ENCODE data around the gene FSD1.
"Not testable (repeated sequence)": the region's sequence is repeated elsewhere in the genome, so short reads cannot be mapped to it uniquely, and the experiment has no call there.

FSD1 gene

DNA sequence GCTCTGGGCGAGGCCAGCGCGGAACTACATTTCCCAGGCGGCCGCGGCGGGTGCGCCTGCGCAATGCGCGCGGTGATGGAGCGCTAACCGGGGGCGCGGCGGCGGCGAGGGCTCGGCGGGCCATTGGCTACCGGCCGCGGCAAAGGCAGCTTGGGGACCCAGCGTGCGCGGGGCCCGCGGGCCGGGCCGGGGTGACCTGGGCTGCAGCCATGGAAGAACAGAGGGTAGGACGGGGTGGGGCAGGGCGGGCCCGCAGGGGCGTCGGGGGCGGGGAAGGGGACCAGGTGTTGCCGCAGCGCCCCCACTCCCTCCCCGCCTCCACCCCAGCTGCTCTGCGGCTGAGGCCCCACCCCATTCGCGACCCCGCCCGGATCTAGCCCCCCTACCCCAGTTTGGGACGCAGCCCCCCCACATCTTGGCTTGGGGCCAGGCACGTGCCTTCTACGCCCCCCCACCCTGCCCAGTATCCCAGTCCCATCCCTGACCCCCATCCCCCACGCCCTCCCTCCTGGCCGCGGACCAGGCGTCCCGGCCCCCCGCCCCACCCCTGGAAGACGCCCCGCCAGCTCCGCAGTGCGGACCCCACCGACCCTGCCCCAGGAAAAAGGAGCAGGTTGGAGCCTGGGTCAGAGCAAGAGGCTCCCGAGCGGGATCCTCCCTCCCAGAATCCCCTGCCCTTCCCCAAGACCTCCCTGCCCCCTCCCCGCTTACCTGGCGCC, at the start of gene FSD1:
FSD1 (plus strand) TSS at position 61 of the 719 bp plus-strand sequence; CDS start at position 210, 149 bp downstream.
- DNase-seq, result peak; percentile 67

- DNase-seq, result no peak
Observed at GRCh38 chr19:4256563-4256962, 47.8 kb upstream of the FSD1 start.

GRCh38 chr19:4257025-4257424, 47.4 kb upstream of the FSD1 start:
- DNase-seq, result no peak

GRCh38 chr19:4258181-4258580, 46.2 kb upstream of the FSD1 start:
- DNase-seq, result no peak

- no peak for DNase-seq
Observed at GRCh38 chr19:4260613-4261191, 43.7 kb upstream of the FSD1 start.

DNA sequence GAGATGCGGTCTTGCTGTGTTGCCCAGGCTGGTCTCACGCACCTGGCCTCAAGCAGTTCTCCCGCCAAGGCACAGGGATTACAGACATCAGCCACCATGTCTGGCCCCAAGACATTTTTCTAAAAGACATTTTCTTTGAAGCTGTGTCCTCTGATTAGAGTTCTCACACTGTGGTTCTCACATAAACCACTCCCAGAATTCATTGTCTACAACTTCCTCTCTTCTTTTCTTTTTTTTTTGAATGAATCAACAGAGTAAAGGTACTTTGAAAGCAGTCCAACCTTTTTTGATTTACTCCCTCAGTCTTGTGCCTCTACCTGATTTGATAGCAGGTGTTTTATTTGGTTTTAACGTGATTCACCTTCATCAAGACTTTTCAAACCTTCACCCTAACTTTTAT, 39.6 kb upstream of the FSD1 start:
- DNase-seq, result no peak

DNA sequence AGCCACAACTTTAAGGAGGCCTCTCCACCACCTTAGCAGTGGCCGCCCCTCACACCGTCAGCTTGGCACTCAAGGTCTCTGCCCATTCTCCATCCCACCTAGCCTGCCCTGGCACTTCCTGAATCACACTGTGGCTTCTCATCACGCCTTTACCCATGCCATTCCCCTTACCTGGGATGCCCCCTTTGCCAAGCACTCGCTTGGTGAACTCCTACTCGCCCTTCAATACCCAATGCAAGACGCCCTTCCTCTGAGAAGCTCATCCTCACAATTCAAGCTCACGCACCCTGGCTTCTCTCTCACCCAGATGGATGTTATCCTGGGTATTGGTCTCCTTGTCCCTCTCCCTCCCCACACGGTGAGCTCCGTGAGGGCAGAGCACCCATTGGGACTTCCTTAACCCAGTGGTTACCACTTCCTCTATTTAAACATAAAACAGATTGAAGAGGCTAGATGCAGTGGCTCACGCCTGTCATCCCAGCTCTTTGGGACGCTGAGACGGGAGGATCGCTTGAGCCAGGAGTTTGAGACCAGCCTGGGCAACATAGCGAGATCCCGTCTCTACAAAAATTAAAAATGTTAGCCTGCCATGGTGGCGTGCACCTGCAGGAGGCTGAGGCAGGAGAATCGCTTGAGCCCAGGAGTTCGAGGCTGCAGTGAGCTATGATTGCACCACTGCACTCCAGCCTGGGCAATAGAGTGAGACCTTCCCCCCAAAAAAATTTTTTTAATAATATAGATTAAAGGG, 38.0 kb upstream of the FSD1 start:
- DNase-seq, result no peak

- DNase-seq, result peak; percentile 45
Observed at GRCh38 chr19:4267101-4267900, 37.1 kb upstream of the FSD1 start.

- DNase-seq, result no peak
Observed at GRCh38 chr19:4267901-4268815, 36.2 kb upstream of the FSD1 start.

DNA sequence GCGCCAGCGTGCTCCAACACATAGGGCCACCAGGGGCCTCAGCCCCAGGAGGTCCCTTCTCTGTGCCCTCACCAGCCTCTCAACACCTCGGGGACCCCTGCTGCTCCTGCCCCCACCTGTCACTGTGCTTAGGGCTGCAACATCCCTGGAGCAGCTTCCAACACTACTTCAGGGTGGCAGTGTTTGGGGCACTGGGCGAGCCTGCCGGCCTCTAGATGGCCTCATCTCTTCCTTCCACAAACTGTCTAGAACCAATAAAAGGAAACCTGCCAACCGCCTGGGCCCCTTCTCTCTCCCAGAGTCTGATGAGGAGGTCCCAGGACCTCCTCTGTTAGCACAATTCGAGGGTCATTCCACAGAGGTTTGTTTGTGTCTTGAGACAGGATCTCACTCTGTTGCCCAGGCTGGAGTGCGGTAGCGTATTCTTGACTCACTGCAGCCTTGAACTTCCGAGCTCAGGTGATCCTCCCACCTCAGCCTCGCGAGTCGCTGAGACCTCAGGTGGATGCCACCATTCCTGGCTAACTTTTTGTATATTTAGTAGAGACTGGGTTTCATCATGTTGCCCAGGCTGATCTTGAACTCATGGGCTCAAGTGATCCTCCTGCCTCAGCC, 35.5 kb upstream of the FSD1 start:
- no peak for DNase-seq

DNA sequence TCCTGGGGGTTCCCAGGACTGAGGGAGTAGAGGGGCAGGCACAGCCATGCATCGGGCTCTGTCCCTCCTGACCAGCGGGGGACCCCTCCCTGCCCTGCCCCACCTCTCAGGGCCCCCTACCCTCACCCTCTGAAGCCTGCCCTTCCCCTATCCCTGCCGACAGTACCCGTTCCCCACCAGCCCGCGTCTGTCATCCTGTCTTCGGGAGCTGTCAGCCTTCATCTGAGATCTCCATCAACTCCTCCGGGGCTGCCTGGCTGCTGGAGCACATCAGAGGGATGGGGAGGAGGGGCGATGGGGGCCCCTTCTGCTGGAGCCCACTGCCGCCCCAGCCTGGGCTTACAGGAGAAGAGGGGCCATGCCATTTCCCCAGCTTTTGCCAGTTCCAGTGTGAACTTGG, 31.5 kb upstream of the FSD1 start:
- no peak for DNase-seq

GRCh38 chr19:4274321-4274686, 30.1 kb upstream of the FSD1 start:
- not testable (repeated sequence) for DNase-seq

GRCh38 chr19:4277191-4277696, 27.2 kb upstream of the FSD1 start:
- no peak for DNase-seq

GRCh38 chr19:4278010-4278409, 26.4 kb upstream of the FSD1 start:
- no peak for DNase-seq

DNA sequence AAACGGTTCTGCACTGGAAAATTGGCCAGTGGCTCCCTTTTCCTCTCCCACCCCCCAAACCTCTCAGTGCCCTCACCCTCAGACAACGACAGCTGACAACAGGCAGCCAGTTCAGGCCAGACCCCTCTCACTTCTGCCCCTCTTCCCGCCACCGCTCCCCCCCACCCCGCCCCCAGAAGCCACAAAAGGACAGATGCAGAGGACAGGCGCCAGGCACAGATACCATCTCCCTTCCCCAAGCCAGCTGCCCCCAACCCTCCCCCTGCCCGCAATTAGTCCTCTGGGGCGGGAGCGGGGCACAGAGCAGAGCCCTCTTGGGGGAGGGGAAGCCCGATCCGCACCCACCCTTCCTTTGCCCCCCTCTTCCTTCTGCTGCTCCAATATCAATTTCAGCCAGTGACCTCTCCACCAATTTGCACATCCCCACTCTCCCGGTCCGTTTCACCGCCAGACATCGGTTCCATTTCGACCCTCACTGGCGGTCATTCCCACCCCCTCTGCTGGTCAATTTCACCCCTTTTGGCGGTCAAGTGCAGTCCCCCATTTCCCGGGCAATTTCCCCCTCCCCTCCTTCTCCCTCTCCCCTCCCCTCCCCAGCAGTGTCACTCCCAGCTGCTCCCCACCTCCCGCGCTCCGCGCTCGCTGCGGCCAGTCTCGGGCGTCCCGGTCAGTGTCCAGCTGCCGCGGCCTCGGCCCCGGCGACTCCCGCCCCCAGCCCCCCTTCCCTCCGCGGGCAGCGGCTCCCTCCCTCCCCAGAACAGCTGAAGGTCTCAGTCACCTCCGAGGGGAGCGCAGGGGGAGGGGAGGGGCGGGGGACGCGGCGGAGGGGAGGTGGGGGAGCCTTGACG, 25.8 kb upstream of the FSD1 start, which contains the start of gene SHD:
SHD (plus strand) TSS at position 848 of the 848 bp plus-strand sequence. CDS start 798 bp downstream, outside the sequence.
- DNase-seq, result no peak

DNA sequence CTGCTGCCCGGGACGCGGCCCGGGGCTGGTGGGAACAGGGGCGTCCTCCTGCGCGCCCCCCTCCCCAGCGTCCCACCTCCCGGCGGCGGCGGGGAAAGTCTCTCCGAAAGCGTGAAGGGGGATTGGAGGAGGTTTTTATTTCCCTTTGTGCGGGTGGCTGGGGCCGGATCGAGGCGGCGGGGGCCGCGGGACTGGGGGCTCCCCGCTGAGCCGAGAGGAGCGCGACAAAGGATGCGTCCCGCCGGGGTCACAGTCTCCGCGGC, 25.2 kb upstream of the FSD1 start:
- DNase-seq, result no peak

- no peak for DNase-seq
Observed at GRCh38 chr19:4279530-4280422, 24.6 kb upstream of the FSD1 start.

GRCh38 chr19:4284176-4284958, 20.0 kb upstream of the FSD1 start:
- no peak for DNase-seq

DNA sequence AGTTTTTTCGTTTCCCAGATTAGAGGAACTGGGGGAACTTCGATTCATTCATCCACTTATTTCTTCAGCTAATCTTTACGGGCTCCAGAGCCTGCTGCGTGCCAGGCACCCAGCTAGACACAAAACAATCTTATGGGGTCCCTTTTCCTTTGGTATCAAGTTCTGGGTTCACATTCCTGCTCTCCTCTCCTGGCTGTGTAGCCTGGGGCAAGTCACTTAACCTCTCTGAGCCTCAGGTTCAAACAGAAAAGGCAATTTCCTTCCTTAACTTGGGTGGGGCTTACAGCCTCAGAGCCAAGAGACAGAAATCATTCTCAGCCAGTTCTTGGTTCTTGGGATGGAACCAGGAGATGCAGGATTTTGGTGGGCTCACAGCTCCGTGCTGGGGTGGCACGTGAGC, 19.4 kb upstream of the FSD1 start:
- DNase-seq, result no peak

Measured in fibroblast of skin of right biceps (primary cell).